ENCODE data around the gene NAT8L.

NAT8L gene

DNA sequence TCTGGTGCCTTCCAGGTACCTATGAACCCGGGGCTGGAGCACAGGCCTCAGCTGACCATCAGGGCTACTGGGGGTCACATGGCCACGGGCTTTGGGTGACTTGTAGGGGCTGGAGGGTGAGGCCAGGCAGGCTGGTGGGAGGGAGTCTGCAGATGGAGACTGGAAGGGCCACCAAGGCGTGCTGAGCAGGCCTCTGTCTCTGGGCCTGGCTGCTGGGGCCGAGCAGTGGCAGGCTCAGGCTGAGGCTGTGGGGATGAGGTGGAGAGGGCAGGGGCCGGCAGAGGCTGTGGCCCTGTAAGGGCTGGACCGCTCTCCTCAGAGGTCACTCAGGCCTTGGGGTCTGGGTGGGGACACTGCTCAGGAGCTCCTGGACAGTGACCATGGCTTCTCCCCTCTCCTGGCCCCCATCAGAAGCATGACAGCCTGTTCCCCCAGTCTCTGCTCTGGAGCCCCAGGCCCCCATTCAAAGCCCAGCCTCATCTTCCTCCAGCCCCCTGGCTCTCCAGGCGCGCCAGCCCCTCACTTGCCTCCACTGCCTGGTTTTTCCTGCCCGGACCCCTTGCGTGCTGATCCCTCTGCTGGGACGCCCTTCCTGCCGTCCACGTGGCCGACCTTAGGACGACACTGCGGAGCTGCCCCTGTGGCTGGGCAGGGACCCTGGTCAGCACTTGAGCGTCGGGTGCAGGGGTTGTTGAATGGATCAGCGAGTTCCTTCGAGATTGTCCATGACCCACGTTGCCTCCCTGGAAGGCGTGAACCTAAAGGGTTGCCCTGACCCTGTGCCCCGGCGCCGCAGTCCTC, 11.1 kb upstream of the NAT8L start:
- DNase-seq (ENCODE audit: low read depth): no peak
- TF ChIP-seq, protein P1, sequence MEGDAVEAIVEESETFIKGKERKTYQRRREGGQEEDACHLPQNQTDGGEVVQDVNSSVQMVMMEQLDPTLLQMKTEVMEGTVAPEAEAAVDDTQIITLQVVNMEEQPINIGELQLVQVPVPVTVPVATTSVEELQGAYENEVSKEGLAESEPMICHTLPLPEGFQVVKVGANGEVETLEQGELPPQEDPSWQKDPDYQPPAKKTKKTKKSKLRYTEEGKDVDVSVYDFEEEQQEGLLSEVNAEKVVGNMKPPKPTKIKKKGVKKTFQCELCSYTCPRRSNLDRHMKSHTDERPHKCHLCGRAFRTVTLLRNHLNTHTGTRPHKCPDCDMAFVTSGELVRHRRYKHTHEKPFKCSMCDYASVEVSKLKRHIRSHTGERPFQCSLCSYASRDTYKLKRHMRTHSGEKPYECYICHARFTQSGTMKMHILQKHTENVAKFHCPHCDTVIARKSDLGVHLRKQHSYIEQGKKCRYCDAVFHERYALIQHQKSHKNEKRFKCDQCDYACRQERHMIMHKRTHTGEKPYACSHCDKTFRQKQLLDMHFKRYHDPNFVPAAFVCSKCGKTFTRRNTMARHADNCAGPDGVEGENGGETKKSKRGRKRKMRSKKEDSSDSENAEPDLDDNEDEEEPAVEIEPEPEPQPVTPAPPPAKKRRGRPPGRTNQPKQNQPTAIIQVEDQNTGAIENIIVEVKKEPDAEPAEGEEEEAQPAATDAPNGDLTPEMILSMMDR (IDR thresholded peaks at IDR 0.05; ENCODE audit: low read length, missing control alignments): no peak

DNA sequence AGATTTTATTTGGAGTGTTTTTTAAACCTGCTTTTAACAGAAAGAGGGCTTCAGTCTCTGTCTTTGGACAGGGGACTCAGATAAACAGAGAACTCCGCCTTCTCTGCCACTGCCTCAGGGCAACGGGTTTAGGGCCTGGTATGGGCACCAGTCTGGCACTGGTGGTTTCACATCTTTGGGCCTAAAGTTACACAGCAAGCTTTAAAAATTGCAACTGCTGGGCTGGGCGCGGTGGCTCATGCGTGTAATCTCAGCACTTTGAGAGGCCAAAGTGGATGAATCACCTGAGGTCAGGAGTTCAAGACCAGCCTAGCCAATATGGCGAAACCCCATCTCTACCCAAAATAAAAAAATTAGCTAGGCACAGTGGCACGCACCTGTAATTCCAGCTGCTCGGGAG, 10.3 kb upstream of the NAT8L start:
- H3K4me3 ChIP-seq (replicated peaks; ENCODE audit: low read depth, low read length): no peak overlapping the region
- DNase-seq (ENCODE audit: low read depth): no peak
- TF ChIP-seq, protein P1 (IDR thresholded peaks at IDR 0.05; ENCODE audit: low read length, missing control alignments): no peak

More for the DNA sequence above, 11.1 kb upstream of the NAT8L start:
- H3K4me3 ChIP-seq (replicated peaks; ENCODE audit: low read depth, low read length): no peak overlapping the region

DNA sequence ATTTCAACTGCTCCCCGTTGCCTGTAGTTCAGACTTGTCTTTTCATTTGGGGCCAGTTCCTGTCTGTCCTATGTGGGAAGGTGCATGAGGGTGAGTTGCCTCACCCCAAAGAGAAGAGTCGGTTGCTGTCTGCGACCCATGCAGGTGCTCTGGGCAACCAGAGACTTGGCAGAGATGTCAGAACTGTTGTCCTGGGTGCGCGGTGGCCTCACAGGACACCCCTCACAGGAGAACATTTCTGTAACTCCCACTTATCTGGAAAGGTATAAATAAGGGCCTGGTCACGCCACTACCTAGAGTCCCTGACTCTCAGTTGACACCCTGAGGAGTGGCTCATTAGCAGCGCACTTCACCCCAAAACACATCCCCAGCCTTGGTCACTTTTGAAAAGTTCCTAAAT, 9.7 kb upstream of the NAT8L start:
- TF ChIP-seq, protein P1 (IDR thresholded peaks at IDR 0.05; ENCODE audit: low read length, missing control alignments): no peak
- no peak for DNase-seq (ENCODE audit: low read depth)
- no peak overlapping the region for H3K4me3 ChIP-seq (replicated peaks; ENCODE audit: low read depth, low read length)

DNA sequence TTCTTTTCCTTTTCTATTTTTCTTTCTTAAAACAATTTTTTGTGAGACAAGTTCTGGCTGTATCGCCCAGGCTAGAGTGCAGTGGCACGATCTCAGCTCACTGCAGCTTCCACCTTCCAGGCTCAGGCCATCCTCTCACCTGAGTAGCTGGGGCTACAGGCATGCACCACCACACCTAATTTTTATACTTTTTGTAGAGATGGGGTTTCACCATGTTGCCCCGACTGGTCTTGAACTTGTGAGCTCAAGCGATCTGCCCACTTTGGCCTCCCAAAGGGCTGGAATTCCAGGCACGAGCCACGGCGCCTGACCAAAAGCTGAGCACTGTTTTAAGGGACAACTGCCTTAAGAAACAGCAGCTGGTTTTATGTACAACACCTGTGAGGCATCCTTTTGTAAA, 9.3 kb upstream of the NAT8L start:
- H3K4me3 ChIP-seq (replicated peaks; ENCODE audit: low read depth, low read length): no peak overlapping the region
- DNase-seq (ENCODE audit: low read depth): no peak
- TF ChIP-seq, protein P1 (IDR thresholded peaks at IDR 0.05; ENCODE audit: low read length, missing control alignments): no peak

DNA sequence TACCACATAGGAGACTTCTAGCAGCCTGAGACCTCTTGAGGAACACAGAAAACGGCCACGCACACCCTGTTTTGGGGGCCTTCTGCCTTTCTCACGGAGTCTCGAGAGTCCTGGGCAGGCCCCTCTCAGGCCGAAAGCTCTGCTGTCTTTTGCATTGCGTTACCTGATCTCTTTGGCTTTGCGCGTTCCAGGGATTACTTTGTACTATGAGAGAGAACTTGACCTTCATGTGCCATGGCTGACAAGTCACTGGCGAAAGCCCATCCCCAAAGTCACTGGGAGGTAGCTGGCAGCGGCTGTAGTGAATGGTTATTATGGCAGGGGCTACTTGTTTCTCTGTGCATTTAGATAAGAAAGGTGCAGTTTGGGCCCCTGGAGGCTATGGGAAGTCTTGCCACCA, 8.0 kb upstream of the NAT8L start:
- no peak for DNase-seq (ENCODE audit: low read depth)
- TF ChIP-seq, protein P1 (IDR thresholded peaks at IDR 0.05; ENCODE audit: low read length, missing control alignments): no peak
- H3K4me3 ChIP-seq (replicated peaks; ENCODE audit: low read depth, low read length): no peak overlapping the region

DNA sequence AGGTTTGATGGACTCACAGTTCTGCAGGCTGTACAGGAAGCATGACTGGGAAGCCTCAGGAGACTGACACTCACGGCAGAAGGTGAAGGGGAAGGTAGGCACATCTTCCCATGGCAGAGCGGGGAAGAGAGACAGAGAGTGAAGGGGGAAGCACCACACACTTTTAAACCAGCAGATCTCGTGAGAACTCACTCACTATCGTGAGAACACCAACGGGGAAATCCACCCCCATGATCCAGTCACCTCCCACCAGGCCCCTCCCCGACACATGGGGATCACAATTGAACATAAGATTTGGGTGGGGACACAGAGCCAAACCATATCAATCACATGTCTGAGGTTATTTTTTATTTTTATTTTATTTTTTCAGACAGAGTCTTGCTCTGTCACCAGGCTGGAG, 4.9 kb upstream of the NAT8L start:
- H3K4me3 ChIP-seq (replicated peaks; ENCODE audit: low read depth, low read length): no peak overlapping the region
- DNase-seq (ENCODE audit: low read depth): no peak
- TF ChIP-seq, protein P1 (IDR thresholded peaks at IDR 0.05; ENCODE audit: low read length, missing control alignments): no peak
